DND-41 (cell line): Measurements from ENCODE around the gene CAGE1.

ENCODE experiments used
- EZH2 ChIP-seq: IDR thresholded peaks from 3 replicates; pipeline ENCODE4 v1.6.1; 2012; ENCODE audit warnings: borderline replicate concordance, low read depth, mild to moderate bottlenecking, moderate library complexity, low read length, inconsistent platforms; ENCODE audit not compliant: severe bottlenecking
- TF ChIP-seq, protein P1 (sequence below): IDR thresholded peaks from 2 replicates; pipeline ENCODE4 v1.5.1; 2012; ENCODE audit warnings: borderline replicate concordance, low read length, moderate library complexity, mild to moderate bottlenecking; ENCODE audit not compliant: poor library complexity, severe bottlenecking; ENCODE audit errors: extremely low read depth

DNA sequence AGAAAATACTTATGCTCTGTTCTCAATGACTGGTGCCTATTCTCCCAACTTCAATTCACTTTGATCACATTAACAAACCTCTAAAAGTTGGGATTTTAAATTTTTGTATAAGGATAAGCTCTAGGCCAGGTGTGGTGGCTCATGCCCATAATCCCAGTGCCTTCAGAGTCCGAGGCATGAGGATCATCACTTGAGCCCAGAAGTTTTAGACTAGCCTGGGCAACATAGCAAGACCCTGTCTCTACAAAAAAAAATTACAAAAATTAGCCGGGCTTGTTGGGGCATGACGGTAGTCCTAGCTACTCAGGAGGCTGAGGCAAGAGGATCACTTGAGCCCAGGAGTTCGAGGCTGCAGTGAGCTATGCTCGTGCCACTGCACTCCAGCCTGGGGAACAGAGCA is 80.5 kb downstream of the CAGE1 start:
- TF ChIP-seq, protein P1, sequence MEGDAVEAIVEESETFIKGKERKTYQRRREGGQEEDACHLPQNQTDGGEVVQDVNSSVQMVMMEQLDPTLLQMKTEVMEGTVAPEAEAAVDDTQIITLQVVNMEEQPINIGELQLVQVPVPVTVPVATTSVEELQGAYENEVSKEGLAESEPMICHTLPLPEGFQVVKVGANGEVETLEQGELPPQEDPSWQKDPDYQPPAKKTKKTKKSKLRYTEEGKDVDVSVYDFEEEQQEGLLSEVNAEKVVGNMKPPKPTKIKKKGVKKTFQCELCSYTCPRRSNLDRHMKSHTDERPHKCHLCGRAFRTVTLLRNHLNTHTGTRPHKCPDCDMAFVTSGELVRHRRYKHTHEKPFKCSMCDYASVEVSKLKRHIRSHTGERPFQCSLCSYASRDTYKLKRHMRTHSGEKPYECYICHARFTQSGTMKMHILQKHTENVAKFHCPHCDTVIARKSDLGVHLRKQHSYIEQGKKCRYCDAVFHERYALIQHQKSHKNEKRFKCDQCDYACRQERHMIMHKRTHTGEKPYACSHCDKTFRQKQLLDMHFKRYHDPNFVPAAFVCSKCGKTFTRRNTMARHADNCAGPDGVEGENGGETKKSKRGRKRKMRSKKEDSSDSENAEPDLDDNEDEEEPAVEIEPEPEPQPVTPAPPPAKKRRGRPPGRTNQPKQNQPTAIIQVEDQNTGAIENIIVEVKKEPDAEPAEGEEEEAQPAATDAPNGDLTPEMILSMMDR: no peak
- TF ChIP-seq EZH2: no peak
